IMR-90 (cell line): ENCODE measurements around the gene NFATC1. TPM values are rescaled to one million over a fixed set of nuclear protein-coding genes. Genes with fewer than 3 reads are reported as not detected.

ENCODE experiments used
- ATAC-seq: fragments of 200-7000 bp; cut with Tn5 transposase; 2 replicates; pipeline ENCODE4 v1.9.1; 2020; ENCODE audit warnings: low read depth, mild to moderate bottlenecking, moderate library complexity
- BruUV-seq: library from RNA; stranded (reverse); fragments of 400-500 nt; replicated peaks from 2 replicates; lab custom pipeline; 2021; lab: Mats Ljungman, UMichigan
- CTCF ChIA-PET: fragments of 300-600 bp; formaldehyde crosslinking; extraction: SDS; loops from one replicate; lab custom pipeline; 2021; ENCODE audit warnings: antibody characterized with exemption; lab: Yijun Ruan, JAX
- POLR2A ChIA-PET: fragments of 300-600 bp; sonication (Branson Sonifier 250); formaldehyde crosslinking; loops from one replicate; lab custom pipeline; 2022; ENCODE audit warnings: antibody characterized with exemption; ENCODE audit not compliant: unreplicated experiment; lab: Charles Lee
- DNase-seq: peaks from one replicate; pipeline ENCODE4 v3.0.0; 2013
- H2AFZ ChIP-seq: replicated peaks from 2 replicates; pipeline ENCODE3; 2013; ENCODE audit warnings: low read length, mild to moderate bottlenecking; ENCODE audit not compliant: poor library complexity
- H2AK5ac ChIP-seq: 2 replicates; pipeline ENCODE4 v1.6.1; 2013; ENCODE audit warnings: low read depth, low read length, inconsistent platforms
- H2AK9ac ChIP-seq: replicated peaks from 2 replicates; pipeline ENCODE3; 2013; ENCODE audit warnings: mild to moderate bottlenecking, low read depth, low read length, moderate library complexity; ENCODE audit not compliant: poor library complexity
- H2BK120ac ChIP-seq: 2 replicates; pipeline ENCODE4 v1.6.1; 2013; ENCODE audit warnings: low read depth, low read length, inconsistent platforms
- H2BK15ac ChIP-seq: 3 replicates; pipeline ENCODE4 v1.6.1; 2013; ENCODE audit warnings: low read depth, low read length, inconsistent platforms
- H2BK20ac ChIP-seq: 2 replicates; pipeline ENCODE4 v1.6.1; 2013; ENCODE audit warnings: low read depth, mild to moderate bottlenecking, inconsistent platforms, low read length, moderate library complexity
- H2BK5ac ChIP-seq: 2 replicates; pipeline ENCODE4 v1.6.1; 2013; ENCODE audit warnings: mild to moderate bottlenecking, low read depth, low read length, inconsistent platforms; ENCODE audit not compliant: poor library complexity, severe bottlenecking
- H3K14ac ChIP-seq: replicated peaks from 2 replicates; pipeline ENCODE4 v1.6.1; 2013; ENCODE audit warnings: low read depth, low read length, inconsistent platforms
- H3K18ac ChIP-seq: 2 replicates; pipeline ENCODE4 v1.6.1; 2013; ENCODE audit warnings: low read depth, low read length, control low read depth
- H3K23ac ChIP-seq: 2 replicates; pipeline ENCODE4 v1.6.1; 2013; ENCODE audit warnings: low read depth, low read length, inconsistent platforms
- H3K27ac ChIP-seq: 2 replicates; pipeline ENCODE4 v1.5.1; 2013; ENCODE audit warnings: mild to moderate bottlenecking, control low read depth, low read length; ENCODE audit not compliant: insufficient read depth
- H3K27me3 ChIP-seq: 2 replicates; pipeline ENCODE4 v1.6.1; 2013; ENCODE audit warnings: low read length; ENCODE audit not compliant: control insufficient read depth, insufficient read depth
- H3K36me3 ChIP-seq: 2 replicates; pipeline ENCODE4 v1.6.1; 2013; ENCODE audit warnings: low read length, mixed read lengths; ENCODE audit not compliant: control insufficient read depth, insufficient read depth
- H3K4ac ChIP-seq: 2 replicates; pipeline ENCODE4 v1.6.1; 2013; ENCODE audit warnings: low read depth, low read length, inconsistent platforms
- H3K4me1 ChIP-seq: 2 replicates; pipeline ENCODE4 v1.6.1; 2013; ENCODE audit warnings: low read length, mixed read lengths; ENCODE audit not compliant: control insufficient read depth, insufficient read depth
- H3K4me2 ChIP-seq: 2 replicates; pipeline ENCODE4 v1.6.1; 2013; ENCODE audit warnings: low read depth, mild to moderate bottlenecking, control low read depth, low read length, moderate library complexity
- H3K4me3 ChIP-seq: 2 replicates; pipeline ENCODE4 v1.5.1; 2013; ENCODE audit warnings: low read depth, mild to moderate bottlenecking, control low read depth, low read length, moderate library complexity; ENCODE audit not compliant: insufficient read depth
- H3K56ac ChIP-seq: 2 replicates; pipeline ENCODE4 v1.6.1; 2013; ENCODE audit warnings: low read length, inconsistent platforms; ENCODE audit not compliant: insufficient read depth; ENCODE audit errors: extremely low read depth
- H3K79me1 ChIP-seq, 2 experiments: 2 replicates each; pipeline ENCODE4 v1.6.1; 2013; ENCODE audit warnings: low read length in 2 of 2, inconsistent platforms in 1 of 2, low read depth in 1 of 2
- H3K9ac ChIP-seq: 2 replicates; pipeline ENCODE4 v1.6.1; 2013; ENCODE audit warnings: low read depth, low read length, control low read depth
- H3K9me1 ChIP-seq: 2 replicates; pipeline ENCODE4 v1.6.1; 2013; ENCODE audit warnings: low read length, inconsistent platforms; ENCODE audit not compliant: insufficient read depth
- H3K9me3 ChIP-seq: 2 replicates; pipeline ENCODE4 v1.6.1; 2013; ENCODE audit warnings: low read length; ENCODE audit not compliant: control insufficient read depth, insufficient read depth
- H4K20me1 ChIP-seq: 2 replicates; pipeline ENCODE4 v1.6.1; 2013; ENCODE audit warnings: low read length, inconsistent platforms; ENCODE audit not compliant: insufficient read depth
- H4K5ac ChIP-seq: 2 replicates; pipeline ENCODE4 v1.6.1; 2013; ENCODE audit warnings: mild to moderate bottlenecking, low read depth, low read length, control low read depth
- H4K8ac ChIP-seq, 2 experiments: 2 replicates each; pipeline ENCODE4 v1.6.1; 2013; ENCODE audit warnings: low read depth in 2 of 2, low read length in 2 of 2, control low read depth in 1 of 2, inconsistent platforms in 1 of 2
- H4K91ac ChIP-seq: 2 replicates; pipeline ENCODE4 v1.6.1; 2013; ENCODE audit warnings: low read depth, low read length, inconsistent platforms; ENCODE audit not compliant: insufficient read depth
- CHD1 ChIP-seq: IDR thresholded peaks from 2 replicates; pipeline ENCODE4 v1.6.1; 2012; ENCODE audit warnings: low read depth, low read length, improper control_type of control experiment
- POLR2A ChIP-seq: IDR thresholded peaks from 2 replicates; pipeline ENCODE4 v1.6.1; 2012; ENCODE audit warnings: mild to moderate bottlenecking, low read depth, low read length
- RCOR1 ChIP-seq: IDR thresholded peaks from 2 replicates; pipeline ENCODE4 v1.6.1; 2012; ENCODE audit warnings: mild to moderate bottlenecking, low read length, improper control_type of control experiment; ENCODE audit not compliant: insufficient replicate concordance
- WGBS, 2 experiments: methylation state at CpG; one replicate each; pipeline versions ENCODE4 v1.1.5 to v1.1.7; 2013; ENCODE audit warnings: missing lambda C conversion rate in 2 of 2; ENCODE audit not compliant: insufficient read length in 1 of 2; ENCODE audit errors: extremely low coverage in 2 of 2; 5-methylcytosine and 5-hydroxymethylcytosine counted together
- dilution Hi-C: fragments of 300-500 bp; cut with HindIII; formaldehyde crosslinking; loops from one replicate; pipeline ENCODE4 v1.14.3; 2018; ENCODE audit warnings: low sequenced_read_pairs; ENCODE audit not compliant: unreplicated experiment
- in situ Hi-C: fragments of 300-500 bp; cut with MboI; formaldehyde crosslinking; loops from 3 replicates; pipeline ENCODE4 v1.14.3; 2019; ENCODE audit warnings: low sequenced_read_pairs, inconsistent platforms, mixed read lengths
- intact Hi-C: fragments of 100-400 bp; cut with micrococcal nuclease; formaldehyde crosslinking; loops from 2 replicates; pipeline ENCODE4 v1.10.0; 2022
- polyA plus RNA-seq, 3 experiments: library from polyadenylated mRNA; depleted of rRNA; stranded (reverse); fragments of >200 nt; gene quantifications; 2 replicates each; pipeline ENCODE4 v1.2.3, GENCODE V29; 2012; ENCODE audit warnings: low replicate concordance in 1 of 3
- total RNA-seq: library from RNA; depleted of rRNA; stranded (reverse); fragments of >200 nt; gene quantifications from 2 replicates; pipeline ENCODE4 v1.2.3, GENCODE V29; 2012

The NFATC1 gene
- total and polyA plus RNA-seq, 2 of the 4 experiments (the other 2 are of a cell fraction) = 0.36 to 1.8 TPM

- Histone ChIP-seq H3K18ac (no peak overlapping the region), H2AK5ac (no peak overlapping the region), H3K36me3 (no peaks in the 10 kb centered on the region), H2BK120ac (no peak overlapping the region), H3K79me1 (no peaks in the 10 kb centered on the region), H2BK15ac (no peak overlapping the region), H2BK20ac (no peak overlapping the region), H3K9me1 (no peaks in the 10 kb centered on the region), H2AFZ (no peak overlapping the region), H3K27ac (peak overlapping the region; percentile 4; the same call in 1 of the 2 replicates), H3K4me3 (no peak overlapping the region), H4K91ac (no peak overlapping the region), H4K5ac (no peak overlapping the region), H3K9ac (no peak overlapping the region), H3K27me3 (no peaks in the 10 kb centered on the region; the same call in 1 of the 2 replicates), H4K8ac (no peak overlapping the region), H4K20me1 (no peaks in the 10 kb centered on the region), H3K14ac (no peak overlapping the region), H3K4me2 (no peak overlapping the region), H3K9me3 (peaks cover 10% of the 10 kb centered on the region), H2BK5ac (no peak overlapping the region), H3K4ac (no peak overlapping the region), H3K4me1 (no peaks in the 10 kb centered on the region; the same call in 1 of the 2 replicates), H3K56ac (no peak overlapping the region), H2AK9ac (no peak overlapping the region), H3K23ac (no peak overlapping the region)
- intact Hi-C loops (no loop called here), in situ Hi-C loops (no loop called here), dilution Hi-C loops (no loop called here)
- WGBS, 2 experiments = 67% methylated on average over 1 of the region's 4 CpGs; no CpG with 5 or more reads in 1 of the 2 experiments
- DNase-seq (peak; percentile 4), ATAC-seq (peak; percentile 29; the same call in 1 of the 2 replicates)
- TF ChIP-seq POLR2A (no peak), RCOR1 (no peak), CHD1 (no peak)
- no TSS peak for BruUV-seq
- ChIA-PET POLR2A (no interaction called here), CTCF (no interaction called here)
Observed at GRCh38 chr18:79497638-79498081, 101.9 kb downstream of the NFATC1 start.
